ENCODE measurements around the gene PAOX. TPM values are rescaled to one million over a fixed set of nuclear protein-coding genes. Genes with fewer than 3 reads are reported as not detected.

Gene PAOX
- total and polyA plus RNA-seq, 2 experiments from 2014 or later = 4.1 to 8.7 TPM

DNA sequence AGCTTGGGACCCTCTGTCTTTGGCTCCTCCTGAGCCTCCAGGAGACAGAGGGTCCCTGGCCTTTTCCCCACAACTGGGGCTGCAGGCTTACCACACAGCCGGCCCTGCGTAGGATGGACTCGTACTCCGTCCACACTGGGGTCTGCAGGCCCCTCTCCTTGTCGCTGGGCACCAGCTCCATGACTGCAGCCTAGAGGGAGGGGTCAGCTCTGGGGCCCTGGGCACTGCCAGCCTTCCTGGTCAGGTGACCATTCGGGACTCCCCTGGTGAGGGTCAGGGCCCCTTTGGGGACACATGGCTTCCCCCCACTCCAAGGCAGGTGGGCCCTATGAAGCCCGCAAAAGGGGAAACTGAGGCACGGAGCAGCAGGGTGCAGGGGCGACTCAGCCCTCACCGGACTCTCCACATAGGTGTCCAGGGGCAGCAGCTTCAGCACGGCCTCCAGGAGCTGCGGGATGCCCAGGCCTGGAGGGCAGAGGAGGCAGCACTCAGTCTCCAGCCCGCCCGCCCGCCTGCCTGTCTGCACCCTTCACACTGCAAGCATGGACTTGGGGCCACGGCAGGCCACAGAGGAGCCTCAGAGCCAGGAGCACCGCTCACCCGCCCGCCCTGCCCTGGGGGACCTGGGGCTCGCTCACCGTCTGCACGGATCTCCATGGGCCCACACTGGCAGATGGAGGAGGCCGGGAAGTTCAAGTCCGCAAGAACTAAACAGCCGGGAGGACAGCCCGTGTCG lies 22.3 kb upstream of the PAOX start (continued):
- TF ChIP-seq ZNF462 (CRISPR knock-in tag; IDR thresholded peaks at IDR 0.05) (no peak), ZNF331 (CRISPR knock-in tag; IDR thresholded peaks at IDR 0.05; ENCODE audit: low read depth) (no peak), NANOG (IDR thresholded peaks at IDR 0.05; ENCODE audit: borderline replicate concordance) (no peak), EZH2 (IDR thresholded peaks at IDR 0.05; ENCODE audit: low read depth, unreplicated experiment) (no peak), JUNB (IDR thresholded peaks at IDR 0.05; ENCODE audit: unreplicated experiment) (no peak), EZH2phosphoT487 (IDR thresholded peaks at IDR 0.05; ENCODE audit: unreplicated experiment) (no peak), ZNF114 (CRISPR knock-in tag; IDR thresholded peaks at IDR 0.05) (no peak)

Data from GM23338 (cell line).